GM12891 (cell line): ENCODE results near the gene TMTC2.

Experiments used
- POLR2A ChIP-seq: IDR thresholded peaks from 2 replicates; pipeline ENCODE4 v1.6.1; 2011; ENCODE audit warnings: low read depth, low read length, control low read depth
- POLR2AphosphoS5 ChIP-seq: IDR thresholded peaks from 2 replicates; pipeline ENCODE4 v1.6.1; 2011; ENCODE audit warnings: low read depth, low read length, control low read depth
- POU2F2 ChIP-seq: IDR thresholded peaks from 2 replicates; pipeline ENCODE4 v1.6.1; 2011; ENCODE audit warnings: low read depth, mild to moderate bottlenecking, control low read depth, low read length, moderate library complexity
- SPI1 ChIP-seq: IDR thresholded peaks from 2 replicates; pipeline ENCODE4 v1.6.1; 2011; ENCODE audit warnings: low read depth, low read length, control low read depth
- TAF1 ChIP-seq: IDR thresholded peaks from 2 replicates; pipeline ENCODE4 v1.6.1; 2011; ENCODE audit warnings: low read depth, low read length, control low read depth

GRCh38 chr12:82745807-82746206, 59.1 kb downstream of the TMTC2 start:
- no peak for TF ChIP-seq POLR2AphosphoS5
- no peak for TF ChIP-seq POLR2A
- TF ChIP-seq TAF1, result no peak
- no peak for TF ChIP-seq SPI1
- TF ChIP-seq POU2F2, result no peak
